WTC11 (cell line): Measurements from ENCODE around the gene STAP2. TPM values are rescaled to one million over a fixed set of nuclear protein-coding genes. Genes with fewer than 3 reads are reported as not detected.
"Not testable (repeated sequence)": the region's sequence is repeated elsewhere in the genome, so short reads cannot be mapped to it uniquely, and the experiment has no call there.

Experiments used
- ATAC-seq: fragments of 200-7000 bp; cut with Tn5 transposase; 2 replicates; pipeline ENCODE4 v1.10.0; 2021; ENCODE audit warnings: mild to moderate bottlenecking, moderate library complexity
- CTCF ChIA-PET: fragments of 300-600 bp; sonication (Branson Sonifier 250); formaldehyde crosslinking; loops from one replicate; lab custom pipeline; 2021; ENCODE audit warnings: antibody characterized with exemption; lab: Charles Lee
- POLR2A ChIA-PET: fragments of 350-600 bp; sonication (Branson Sonifier 250); formaldehyde crosslinking; loops from one replicate; lab custom pipeline; 2021; ENCODE audit warnings: antibody characterized with exemption; lab: Charles Lee
- DNase-seq: peaks from one replicate; pipeline ENCODE4 v3.0.0; 2021; ENCODE audit warnings: low spot score
- H3K27ac Mint-ChIP-seq: 2 replicates; pipeline ENCODE4 v1.8.0; 2021; ENCODE audit warnings: mixed read lengths
- H3K27me3 Mint-ChIP-seq: 2 replicates; pipeline ENCODE4 v1.8.0; 2021; ENCODE audit warnings: low read depth, mild to moderate bottlenecking, moderate library complexity, mixed read lengths
- H3K36me3 Mint-ChIP-seq: 2 replicates; pipeline ENCODE4 v1.8.0; 2021; ENCODE audit warnings: mixed read lengths
- H3K4me1 Mint-ChIP-seq: 2 replicates; pipeline ENCODE4 v1.8.0; 2022; ENCODE audit warnings: mixed read lengths
- H3K4me3 Mint-ChIP-seq: 2 replicates; pipeline ENCODE4 v1.8.0; 2021; ENCODE audit warnings: mild to moderate bottlenecking, moderate library complexity, mixed read lengths
- H3K9me3 Mint-ChIP-seq: 2 replicates; pipeline ENCODE4 v1.8.0; 2021; ENCODE audit warnings: mixed read lengths
- CREB1 ChIP-seq: sonication (generic); formaldehyde crosslinking; IDR thresholded peaks from 2 replicates; pipeline ENCODE4 v1.8.0; 2023; ENCODE audit warnings: mild to moderate bottlenecking, missing genetic modification reagents
- FOXP4 ChIP-seq: sonication (generic); formaldehyde crosslinking; IDR thresholded peaks from 2 replicates; pipeline ENCODE4 v1.8.0; 2022; ENCODE audit warnings: mild to moderate bottlenecking, missing genetic modification reagents
- GTF2I ChIP-seq: fragments of 250-450 bp; sonication (Bioruptor Pico); conservative IDR thresholded peaks from 2 replicates; pipeline ENCODE4 v1.4.0; 2021; ENCODE audit warnings: mild to moderate bottlenecking
- PREB ChIP-seq: sonication (generic); formaldehyde crosslinking; IDR thresholded peaks from 2 replicates; pipeline ENCODE4 v1.8.1; 2022; ENCODE audit warnings: mild to moderate bottlenecking, missing genetic modification reagents, moderate library complexity, borderline replicate concordance
- RELA ChIP-seq: sonication (generic); formaldehyde crosslinking; IDR thresholded peaks from 2 replicates; pipeline ENCODE4 v1.8.1; 2022; ENCODE audit warnings: missing genetic modification reagents, mild to moderate bottlenecking, borderline replicate concordance
- total RNA-seq: library from RNA; stranded (reverse); gene quantifications from 3 replicates; pipeline ENCODE4 v1.2.3, GENCODE V29; 2021

Gene STAP2
- total RNA-seq, 1 experiment from 2014 or later, result 18.2 TPM

GRCh38 chr19:4278010-4278409, 60.6 kb downstream of the STAP2 start:
- no peak overlapping the region for H3K27ac Mint-ChIP-seq
- H3K4me1 Mint-ChIP-seq, result peaks cover 8% of the 10 kb centered on the region; the same call in 1 of the 2 replicates
- H3K36me3 Mint-ChIP-seq, result no peaks in the 10 kb centered on the region
- no peak for ATAC-seq
- no peaks in the 10 kb centered on the region for H3K9me3 Mint-ChIP-seq
- ChIA-PET CTCF (interaction anchor here (0.7 to 10.5 kb wide), 6 partner anchors 10 to 290 kb away, joined by 3 to 172 read pairs (median 5); partner anchors contain the start of gene MPND), POLR2A (no interaction called here)
- peak overlapping the region; percentile 85 for H3K4me3 Mint-ChIP-seq
- TF ChIP-seq RELA (CRISPR knock-in tag) (no peak), PREB (CRISPR knock-in tag) (no peak)
- H3K27me3 Mint-ChIP-seq, result peaks cover 51% of the 10 kb centered on the region
- DNase-seq, result no peak

DNA sequence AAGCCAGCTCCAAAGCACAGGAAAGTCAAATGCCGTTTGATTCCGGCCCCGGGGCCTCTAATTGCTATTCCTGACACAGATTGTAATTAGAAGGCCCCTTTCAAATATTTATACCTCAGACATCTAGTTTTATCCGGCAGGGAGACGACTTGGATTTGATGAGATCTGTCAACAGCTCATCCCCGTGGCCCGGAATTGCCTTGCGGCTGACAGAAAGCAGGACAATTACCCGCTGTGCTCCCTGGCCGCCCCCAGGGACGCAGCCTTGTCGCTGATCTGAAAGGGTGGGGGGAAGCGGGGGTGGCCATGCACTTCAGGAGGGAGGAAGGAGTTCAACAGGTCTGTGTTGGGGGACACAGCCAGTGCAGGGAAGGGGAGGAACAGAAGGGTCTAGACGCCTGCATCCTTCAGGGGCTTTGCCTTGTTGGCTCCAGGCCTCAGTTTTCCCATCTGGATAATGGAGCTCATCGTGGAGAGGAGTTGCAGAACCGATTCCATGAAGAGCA, 61.4 kb downstream of the STAP2 start:
- ATAC-seq (no peak), DNase-seq (no peak)
- peak overlapping the region; percentile 8; the same call in 1 of the 2 replicates for H3K4me3 Mint-ChIP-seq
- TF ChIP-seq CREB1 (CRISPR knock-in tag) (no peak), GTF2I (CRISPR knock-in tag) (peak; percentile 87), FOXP4 (CRISPR knock-in tag) (no peak)
- TF ChIP-seq, all 79 proteins: peak for 1
- peaks cover 8% of the 10 kb centered on the region; the same call in 1 of the 2 replicates for H3K4me1 Mint-ChIP-seq
- H3K9me3 Mint-ChIP-seq, result no peaks in the 10 kb centered on the region
- no peaks in the 10 kb centered on the region for H3K36me3 Mint-ChIP-seq
- CTCF ChIA-PET, result interaction anchor here (0.6 to 10.5 kb wide), 5 partner anchors 9 to 227 kb away, joined by 3 to 172 read pairs (median 5); no protein-coding TSS in a partner anchor
- no peak overlapping the region for H3K27ac Mint-ChIP-seq
- peaks cover 45% of the 10 kb centered on the region for H3K27me3 Mint-ChIP-seq
- POLR2A ChIA-PET, result interaction anchor here (0.6 to 1.2 kb wide), 2 partner anchors 16 to 66 kb away, joined by 3 to 4 read pairs; no protein-coding TSS in a partner anchor

DNA sequence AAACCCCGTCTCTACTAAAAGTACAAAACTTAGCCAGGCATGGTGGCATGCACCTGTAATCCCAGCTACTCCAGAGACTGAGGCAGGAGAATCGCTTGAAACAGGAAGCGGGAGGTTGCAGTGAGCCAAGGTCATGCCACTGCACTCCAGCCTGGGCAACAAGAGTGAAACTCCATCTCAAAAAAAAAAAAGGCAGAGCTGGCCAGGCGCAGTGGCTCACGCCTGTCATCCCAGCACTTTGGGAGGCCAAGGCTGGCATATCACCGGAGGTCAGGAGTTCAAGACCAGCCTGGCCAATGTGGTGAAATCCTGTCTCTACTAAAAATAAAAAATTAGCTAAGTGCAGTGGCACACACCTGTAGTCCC, 64.3 kb downstream of the STAP2 start:
- not testable (repeated sequence) for ATAC-seq, H3K4me3 Mint-ChIP-seq, H3K36me3 Mint-ChIP-seq, H3K27ac Mint-ChIP-seq, DNase-seq, H3K4me1 Mint-ChIP-seq, H3K9me3 Mint-ChIP-seq
- H3K27me3 Mint-ChIP-seq, result peaks cover 18% of the 10 kb centered on the region
- POLR2A ChIA-PET, result interaction anchor here (1.7 kb wide), 1 partner anchor 68 kb away, joined by 6 read pairs; no protein-coding TSS in a partner anchor
- CTCF ChIA-PET, result interaction anchor here (2.4 kb wide), 1 partner anchor 78 kb away, joined by 7 read pairs; no protein-coding TSS in a partner anchor

Other genes with a start within 250 kb of the STAP2 start
- gene MAP2K2, start 214.7 kb downstream of the STAP2 start, total RNA-seq, result 175 to 177 TPM (median 176 TPM) in 3 replicates
- 0.09 to 0.46 TPM in 2 of 3 replicates, not detected in the other for gene CREB3L3, start 185.2 kb downstream of the STAP2 start, total RNA-seq
- 27.2 to 29.9 TPM (median 28.1 TPM) in 3 replicates for gene SIRT6, start 156.3 kb downstream of the STAP2 start, total RNA-seq
- 11.3 to 15.0 TPM (median 14.8 TPM) in 3 replicates for gene ANKRD24, start 156.1 kb downstream of the STAP2 start, total RNA-seq
- 0.81 to 1.5 TPM (median 1.1 TPM) in 3 replicates for gene EBI3, start 109.3 kb downstream of the STAP2 start, total RNA-seq
- 24.3 to 26.5 TPM (median 25.2 TPM) in 3 replicates for gene YJU2, start 91.7 kb downstream of the STAP2 start, total RNA-seq
- 2.0 to 3.6 TPM (median 3.4 TPM) in 3 replicates for gene SHD, start 59.6 kb downstream of the STAP2 start, total RNA-seq
- gene TMIGD2, start 36.4 kb downstream of the STAP2 start, total RNA-seq, result 0.55 to 1.0 TPM (median 0.94 TPM) in 3 replicates
- gene FSD1, start 34.2 kb downstream of the STAP2 start, total RNA-seq, result 61.3 to 69.2 TPM (median 65.7 TPM) in 3 replicates
- 28.3 to 37.7 TPM (median 37.4 TPM) in 3 replicates for gene MPND, start 4.7 kb upstream of the STAP2 start, total RNA-seq
- gene SH3GL1, start 61.7 kb upstream of the STAP2 start, total RNA-seq, result 89.4 to 109 TPM (median 89.7 TPM) in 3 replicates
- gene CHAF1A, start 63.8 kb upstream of the STAP2 start, total RNA-seq, result 126 to 161 TPM (median 137 TPM) in 3 replicates
- gene UBXN6, start 119.0 kb upstream of the STAP2 start, total RNA-seq, result 34.8 to 39.8 TPM (median 38.8 TPM) in 3 replicates
- 111 to 116 TPM (median 115 TPM) in 3 replicates for gene HDGFL2, start 133.5 kb upstream of the STAP2 start, total RNA-seq
- gene PLIN4, start 179.7 kb upstream of the STAP2 start, total RNA-seq, result 0.35 to 0.62 TPM (median 0.57 TPM) in 3 replicates
- gene PLIN5, start 196.4 kb upstream of the STAP2 start, total RNA-seq, result 3.3 to 4.2 TPM (median 3.9 TPM) in 3 replicates
- gene LRG1, start 201.2 kb upstream of the STAP2 start, total RNA-seq, result 0.81 to 1.2 TPM (median 0.87 TPM) in 3 replicates
- 45.1 to 52.1 TPM (median 49.1 TPM) in 3 replicates for gene SEMA6B, start 220.9 kb upstream of the STAP2 start, total RNA-seq